HepG2 (cell line): ENCODE results near the gene FNIP2. TPM values are rescaled to one million over a fixed set of nuclear protein-coding genes. Genes with fewer than 3 reads are reported as not detected.
A peak's percentile ranks its signal among the peaks of the same experiment; 100 is the strongest.

Source experiments
- ATAC-seq: fragments of 200-7000 bp; cut with Tn5 transposase; 3 replicates; pipeline ENCODE4 v1.9.1; 2020; ENCODE audit warnings: mild to moderate bottlenecking, moderate library complexity
- BruUV-seq: library from RNA; stranded (reverse); fragments of 400-500 nt; replicated peaks from 2 replicates; lab custom pipeline; 2021; lab: Mats Ljungman, UMichigan
- CTCF ChIA-PET: fragments of 300-600 bp; formaldehyde crosslinking; extraction: SDS; loops from one replicate; lab custom pipeline; 2021; ENCODE audit warnings: low total read pairs, inconsistent platforms, low intra/inter-chr PET ratio; lab: Yijun Ruan, JAX
- POLR2A ChIA-PET: fragments of 350-600 bp; sonication (Branson Sonifier 250); formaldehyde crosslinking; loops from one replicate; lab custom pipeline; 2020; ENCODE audit warnings: antibody characterized with exemption, inconsistent platforms; lab: Yijun Ruan, JAX
- DNase-seq: peaks from one replicate; pipeline ENCODE4 v3.0.0-alpha.2; 2015; ENCODE audit warnings: low spot score
- FAIRE-seq: peaks from 3 replicates; lab custom pipeline; 2011; peaks lifted over from hg19 to GRCh38; lab: Jason Lieb, UNC
- H2AFZ ChIP-seq: one replicate; pipeline ENCODE4 v1.6.1; 2011; ENCODE audit warnings: low read length, inconsistent platforms
- H3K27ac ChIP-seq: fragments of 300-600 bp; 3 replicates; pipeline ENCODE4 v1.8.0; 2011; ENCODE audit warnings: mixed run types, mild to moderate bottlenecking, mixed read lengths, low read length, inconsistent platforms; ENCODE audit not compliant: insufficient read depth; ENCODE audit errors: extremely low read length
- H3K27me3 ChIP-seq, 2 experiments: fragments of 200-600 bp in 1 of 2; 2 replicates in 1 of 2; 3 replicates in 1 of 2; pipeline versions ENCODE4 v1.6.0 to v1.8.0; 2011; ENCODE audit warnings: low read length in 2 of 2, mild to moderate bottlenecking in 2 of 2, moderate library complexity in 2 of 2, inconsistent platforms in 1 of 2; ENCODE audit not compliant: insufficient read depth in 2 of 2, control insufficient read depth in 1 of 2
- H3K36me3 ChIP-seq, 2 experiments: fragments of 200-600 bp in 1 of 2; replicated peaks in 1 of 2; 2 replicates in 1 of 2; 3 replicates in 1 of 2; pipeline versions ENCODE4 v1.5.1 to v1.8.0; 2011; ENCODE audit warnings: low read length in 2 of 2, inconsistent platforms in 1 of 2; ENCODE audit not compliant: insufficient read depth in 2 of 2, control insufficient read depth in 1 of 2
- H3K4me1 ChIP-seq: 2 replicates; pipeline ENCODE4 v1.5.1; 2012; ENCODE audit warnings: low read length, inconsistent platforms; ENCODE audit not compliant: insufficient read depth
- H3K4me2 ChIP-seq: 2 replicates; pipeline ENCODE4 v1.6.0; 2011; ENCODE audit warnings: low read depth, low read length, inconsistent platforms
- H3K4me3 ChIP-seq, 3 experiments: fragments of 200-600 bp in 1 of 3; sonication (generic), shearing (Covaris generic) in 1 of 3; replicated peaks in 1 of 3; 2 replicates each; pipeline ENCODE4 v1.5.1; 2011 to 2016; ENCODE audit warnings: low read length in 3 of 3, inconsistent platforms in 2 of 3, low read depth in 2 of 3, mild to moderate bottlenecking in 2 of 3, control low read depth in 1 of 3, mixed read lengths in 1 of 3; ENCODE audit not compliant: insufficient read depth in 1 of 3
- H3K79me2 ChIP-seq: one replicate; pipeline ENCODE4 v1.6.1; 2011; ENCODE audit warnings: low read length, inconsistent platforms; ENCODE audit not compliant: insufficient read depth
- H3K9ac ChIP-seq: 2 replicates; pipeline ENCODE4 v1.6.0; 2011; ENCODE audit warnings: mild to moderate bottlenecking, low read depth, low read length, inconsistent platforms; ENCODE audit not compliant: insufficient read depth
- H3K9me3 ChIP-seq: 2 replicates; pipeline ENCODE4 v1.5.1; 2012; ENCODE audit warnings: mild to moderate bottlenecking, low read length
- H4K20me1 ChIP-seq: 2 replicates; pipeline ENCODE4 v1.6.0; 2011; ENCODE audit warnings: inconsistent platforms, mild to moderate bottlenecking, low read length, moderate library complexity; ENCODE audit not compliant: insufficient read depth
- BCL3 ChIP-seq: sonication (generic); formaldehyde crosslinking; IDR thresholded peaks from 2 replicates; pipeline ENCODE4 v1.5.1; 2020; ENCODE audit warnings: mild to moderate bottlenecking, missing genetic modification reagents, moderate library complexity
- DPF2 ChIP-seq: sonication (generic); formaldehyde crosslinking; IDR thresholded peaks from 2 replicates; pipeline ENCODE4 v1.4.0; 2020; ENCODE audit warnings: mild to moderate bottlenecking, low read depth, missing genetic modification reagents, borderline replicate concordance
- GATAD2A ChIP-seq: IDR thresholded peaks from 2 replicates; pipeline ENCODE4 v1.6.1; 2016
- MTF2 ChIP-seq: sonication (generic); formaldehyde crosslinking; IDR thresholded peaks from 2 replicates; pipeline ENCODE4 v1.5.0; 2020; ENCODE audit warnings: missing genetic modification reagents, borderline replicate concordance
- PBX2 ChIP-seq: IDR thresholded peaks from 2 replicates; pipeline ENCODE4 v1.6.1; 2016; ENCODE audit warnings: control low read depth
- PLSCR1 ChIP-seq: sonication (generic); formaldehyde crosslinking; IDR thresholded peaks from 2 replicates; pipeline ENCODE4 v1.5.0; 2020; ENCODE audit warnings: missing genetic modification reagents, mild to moderate bottlenecking, borderline replicate concordance
- SOX6 ChIP-seq, 2 experiments: fragments of 450-650 bp in 1 of 2; sonication (generic) in 1 of 2; formaldehyde crosslinking in 1 of 2; IDR thresholded peaks; 2 replicates each; pipeline versions ENCODE4 v1.4.0 to v1.6.1; 2017 to 2020; ENCODE audit warnings: antibody characterized with exemption in 1 of 2, mild to moderate bottlenecking in 1 of 2, missing genetic modification reagents in 1 of 2
- SP140L ChIP-seq: sonication (generic); formaldehyde crosslinking; IDR thresholded peaks from 2 replicates; pipeline ENCODE4 v1.4.0; 2020; ENCODE audit warnings: missing genetic modification reagents, borderline replicate concordance
- TBL1XR1 ChIP-seq: fragments of 150-350 bp; IDR thresholded peaks from 2 replicates; pipeline ENCODE4 v1.6.1; 2014; ENCODE audit warnings: borderline replicate concordance, low read length; ENCODE audit not compliant: partially characterized antibody
- TFDP2 ChIP-seq: sonication (generic); formaldehyde crosslinking; IDR thresholded peaks from 2 replicates; pipeline ENCODE4 v1.4.0; 2020; ENCODE audit warnings: missing genetic modification reagents
- WIZ ChIP-seq: sonication (generic); formaldehyde crosslinking; IDR thresholded peaks from 2 replicates; pipeline ENCODE4 v1.5.1; 2020; ENCODE audit warnings: mild to moderate bottlenecking, missing genetic modification reagents
- ZBTB20 ChIP-seq: sonication (generic); formaldehyde crosslinking; IDR thresholded peaks from 2 replicates; pipeline ENCODE4 v1.8.1; 2023; ENCODE audit warnings: missing genetic modification reagents, low read depth, mild to moderate bottlenecking, borderline replicate concordance
- ZKSCAN1 ChIP-seq: fragments of 150-350 bp; IDR thresholded peaks from 2 replicates; pipeline ENCODE4 v1.6.1; 2014; ENCODE audit warnings: low read length
- ZNF136 ChIP-seq: sonication (generic); formaldehyde crosslinking; IDR thresholded peaks from 2 replicates; pipeline ENCODE4 v1.8.1; 2022; ENCODE audit warnings: low read depth, mild to moderate bottlenecking, moderate library complexity, missing genetic modification reagents
- ZNF224 ChIP-seq: sonication (generic); formaldehyde crosslinking; IDR thresholded peaks from 2 replicates; pipeline ENCODE4 v1.5.0; 2020; ENCODE audit warnings: mild to moderate bottlenecking, missing genetic modification reagents
- ZNF326 ChIP-seq: sonication (generic); formaldehyde crosslinking; IDR thresholded peaks from 2 replicates; pipeline ENCODE4 v1.4.0; 2020; ENCODE audit warnings: missing genetic modification reagents, borderline replicate concordance
- ZNF367 ChIP-seq: sonication (generic); formaldehyde crosslinking; IDR thresholded peaks from 2 replicates; pipeline ENCODE4 v1.4.0; 2020; ENCODE audit warnings: missing genetic modification reagents, borderline replicate concordance
- ZNF580 ChIP-seq: IDR thresholded peaks from 2 replicates; pipeline ENCODE4 v1.6.1; 2016; ENCODE audit warnings: low read depth, borderline replicate concordance
- ZNF644 ChIP-seq: IDR thresholded peaks from 2 replicates; pipeline ENCODE4 v1.6.1; 2016; ENCODE audit warnings: low read depth
- WGBS: methylation state at CpG from one replicate; pipeline ENCODE4 v1.1.6; 2017; ENCODE audit warnings: low lambda C conversion rate; 5-methylcytosine and 5-hydroxymethylcytosine counted together
- in situ Hi-C: cut with HindIII; loops from 2 replicates; pipeline ENCODE4 v1.10.0; 2017; ENCODE audit warnings: low pct_unique_long_range_greater_than_20kb; ENCODE audit not compliant: extremely low pct_ligation_motif_present
- intact Hi-C: fragments of 100-400 bp; cut with micrococcal nuclease; formaldehyde crosslinking; loops from one replicate; pipeline ENCODE4 v1.10.0; 2022; ENCODE audit not compliant: unreplicated experiment
- polyA plus RNA-seq, 8 experiments: library from polyadenylated mRNA; depleted of rRNA in 3 of 8; stranded (reverse) in 7 of 8; unstranded in 1 of 8; fragments of >200 nt; fragmentation: Illumina TruSeq in 4 of 8; extraction: Trizol in 4 of 8; gene quantifications; 2 replicates each; pipeline versions ENCODE4 v1.2.1 to v1.2.3, GENCODE V29; 2011 to 2016; ENCODE audit warnings: low read depth in 4 of 8, missing spikeins in 1 of 8, mixed read lengths in 1 of 8; ENCODE audit not compliant: insufficient read depth in 1 of 8
- total RNA-seq, 5 experiments: library from RNA; depleted of rRNA; stranded (reverse); fragments of >200 nt; fragmentation: Illumina TruSeq; extraction: Trizol; gene quantifications; 2 replicates each; pipeline ENCODE4 v1.2.3, GENCODE V29; 2016; ENCODE audit warnings: low read depth in 1 of 5

The FNIP2 gene
- total and polyA plus RNA-seq, 2 of the 13 experiments (the other 11 are each of a cell fraction or from before 2014, with no cell fraction given), result 15.5 to 21.0 TPM

GRCh38 chr4:158845311-158846041, 76.7 kb downstream of the FNIP2 start (continued):
- no peak for TF ChIP-seq WIZ
- TF ChIP-seq ZNF326, result no peak
- TF ChIP-seq TBL1XR1, result no peak
- TF ChIP-seq SOX6 (IDR thresholded peaks at IDR 0.05), result no peak
- TF ChIP-seq SOX6 (CRISPR knock-in tag; IDR thresholded peaks at IDR 0.05), result 0 out of 2 replicates have a peak, but pooled peaks have one; percentile 29
- peak; percentile 77 for TF ChIP-seq ZNF644 (CRISPR knock-in tag)

- intact Hi-C loops, result loop anchor here (5.0 kb wide), 1 partner anchor 175 kb away; the partner anchor contains the start of genes C4orf46 and ETFDH
- no peak overlapping the region for H3K4me3 ChIP-seq
- CTCF ChIA-PET, result no interaction called here
- in situ Hi-C loops, result loop anchor here (5.0 kb wide), 1 partner anchor 120 kb away; no protein-coding TSS in a partner anchor
- H2AFZ ChIP-seq, result no peak overlapping the region
- no TSS peak for BruUV-seq
- DNase-seq, result no peak
- no peak for FAIRE-seq
- H3K27me3 ChIP-seq, result no peaks in the 10 kb centered on the region
- POLR2A ChIA-PET, result no interaction called here
- H3K9me3 ChIP-seq, result no peaks in the 10 kb centered on the region
- no peak overlapping the region for H3K27ac ChIP-seq
- peaks cover 8 to 36% of the 10 kb centered on the region in 2 experiments for H3K36me3 ChIP-seq
- H4K20me1 ChIP-seq, result no peaks in the 10 kb centered on the region
- no peaks in the 10 kb centered on the region for H3K79me2 ChIP-seq
- H3K4me2 ChIP-seq, result no peak overlapping the region
- no peak; the same call in 1 of the 3 replicates for ATAC-seq
- no peak overlapping the region for H3K9ac ChIP-seq
- WGBS, result 90% methylated on average over 3 of the region's 4 CpGs
- H3K4me1 ChIP-seq, result peaks cover 24% of the 10 kb centered on the region
- no peak for TF ChIP-seq PBX2
- TF ChIP-seq MTF2 (CRISPR knock-in tag), result no peak
- TF ChIP-seq TFDP2, result no peak
- no peak for TF ChIP-seq ZNF224 (CRISPR knock-in tag)
- TF ChIP-seq ZKSCAN1, result no peak
- no peak for TF ChIP-seq BCL3 (CRISPR knock-in tag)
- no peak for TF ChIP-seq ZBTB20 (CRISPR knock-in tag)
- TF ChIP-seq ZNF136 (CRISPR knock-in tag), result no peak
- no peak for TF ChIP-seq PLSCR1 (CRISPR knock-in tag)
- TF ChIP-seq DPF2 (CRISPR knock-in tag), result no peak
- TF ChIP-seq ZNF580 (CRISPR knock-in tag), result no peak
- TF ChIP-seq GATAD2A (CRISPR knock-in tag), result no peak
- no peak for TF ChIP-seq ZNF367 (CRISPR knock-in tag)
- no peak for TF ChIP-seq SP140L (CRISPR knock-in tag)
These were observed 78.7 kb downstream of the FNIP2 start for GRCh38 chr4:158847535-158847934.
